HepG2 (cell line): ENCODE measurements around the gene PPM1H. TPM values are rescaled to one million over a fixed set of nuclear protein-coding genes. Genes with fewer than 3 reads are reported as not detected.

ENCODE experiments used
- ARID5B ChIP-seq: IDR thresholded peaks from 2 replicates; pipeline ENCODE4 v1.4.0; 2020; ENCODE audit warnings: mild to moderate bottlenecking, missing genetic modification reagents
- CBX2 ChIP-seq, 2 experiments: fragments of 200-600 bp in 1 of 2; sonication (generic); formaldehyde crosslinking in 1 of 2; IDR thresholded peaks; 2 replicates each; pipeline versions ENCODE4 v1.7.0 to v1.8.1; 2018 to 2022; ENCODE audit warnings: low read depth in 2 of 2, low read length in 1 of 2, mild to moderate bottlenecking in 1 of 2, missing genetic modification reagents in 1 of 2
- ELF3 ChIP-seq: IDR thresholded peaks from 2 replicates; pipeline ENCODE4 v1.6.1; 2016; ENCODE audit warnings: missing genetic modification reagents, missing compliant biosample characterization
- EP300 ChIP-seq, 3 experiments: sonication (generic) in 1 of 3; formaldehyde crosslinking in 1 of 3; IDR thresholded peaks; 2 replicates each; pipeline versions ENCODE4 v1.5.1 to v1.6.1; 2011 to 2020; ENCODE audit warnings: low read depth in 2 of 3, low read length in 2 of 3, borderline replicate concordance in 1 of 3, improper control_type of control experiment in 1 of 3, mild to moderate bottlenecking in 1 of 3, missing genetic modification reagents in 1 of 3, moderate library complexity in 1 of 3
- HDAC2 ChIP-seq: sonication (generic); formaldehyde crosslinking; IDR thresholded peaks from 2 replicates; pipeline ENCODE4 v1.4.0; 2020; ENCODE audit warnings: missing genetic modification reagents
- HNF4G ChIP-seq, 2 experiments: sonication (generic) in 1 of 2; formaldehyde crosslinking in 1 of 2; IDR thresholded peaks; 2 replicates each; pipeline versions ENCODE4 v1.4.0 to v1.6.1; 2011 to 2020; ENCODE audit warnings: borderline replicate concordance in 2 of 2, low read depth in 2 of 2, mild to moderate bottlenecking in 2 of 2, low read length in 1 of 2, missing genetic modification reagents in 1 of 2, moderate library complexity in 1 of 2
- KDM6A ChIP-seq: IDR thresholded peaks from 2 replicates; pipeline ENCODE4 v1.6.1; 2016; ENCODE audit warnings: low read depth
- MLLT10 ChIP-seq: sonication (generic); formaldehyde crosslinking; IDR thresholded peaks from 2 replicates; pipeline ENCODE4 v1.4.0; 2020; ENCODE audit warnings: missing genetic modification reagents
- MYC ChIP-seq: sonication (generic); formaldehyde crosslinking; IDR thresholded peaks from 2 replicates; pipeline ENCODE4 v1.9.0; 2021; ENCODE audit warnings: missing genetic modification reagents, borderline replicate concordance
- NR2F2 ChIP-seq: IDR thresholded peaks from 2 replicates; pipeline ENCODE4 v1.6.1; 2012; ENCODE audit warnings: low read depth, inconsistent platforms, borderline replicate concordance
- ONECUT2 ChIP-seq: sonication (generic); formaldehyde crosslinking; IDR thresholded peaks from 2 replicates; pipeline ENCODE4 v1.4.0; 2020; ENCODE audit warnings: missing genetic modification reagents
- PHF21A ChIP-seq: sonication (generic); formaldehyde crosslinking; IDR thresholded peaks from 2 replicates; pipeline ENCODE4 v1.5.0; 2020; ENCODE audit warnings: mild to moderate bottlenecking, missing genetic modification reagents
- POGZ ChIP-seq: sonication (generic); formaldehyde crosslinking; IDR thresholded peaks from 2 replicates; pipeline ENCODE4 v1.4.0; 2020; ENCODE audit warnings: mild to moderate bottlenecking, missing genetic modification reagents
- RARA ChIP-seq: IDR thresholded peaks from 2 replicates; pipeline ENCODE4 v1.6.1; 2016; ENCODE audit warnings: missing genetic modification reagents, missing compliant biosample characterization
- RXRA ChIP-seq: sonication (generic); formaldehyde crosslinking; IDR thresholded peaks from 2 replicates; pipeline ENCODE4 v1.5.1; 2020; ENCODE audit warnings: missing genetic modification reagents
- SALL1 ChIP-seq: sonication (generic); formaldehyde crosslinking; IDR thresholded peaks from 2 replicates; pipeline ENCODE4 v1.8.0; 2022; ENCODE audit warnings: mild to moderate bottlenecking, missing genetic modification reagents
- SIX1 ChIP-seq: sonication (generic); formaldehyde crosslinking; IDR thresholded peaks from 2 replicates; pipeline ENCODE4 v1.4.0; 2020; ENCODE audit warnings: missing genetic modification reagents, borderline replicate concordance
- SOX13 ChIP-seq, 3 experiments: fragments of 450-650 bp in 1 of 3; sonication (generic) in 1 of 3; formaldehyde crosslinking in 1 of 3; IDR thresholded peaks in 2 of 3; conservative IDR thresholded peaks in 1 of 3; 2 replicates each; pipeline versions ENCODE4 v1.5.0 to v1.6.1; 2016 to 2020; ENCODE audit warnings: antibody characterized with exemption in 1 of 3, mild to moderate bottlenecking in 1 of 3, missing compliant biosample characterization in 1 of 3, missing genetic modification reagents in 1 of 3, moderate library complexity in 1 of 3
- SOX5 ChIP-seq: IDR thresholded peaks from 2 replicates; pipeline ENCODE4 v1.6.1; 2016; ENCODE audit warnings: borderline replicate concordance
- TOE1 ChIP-seq: sonication (generic); formaldehyde crosslinking; IDR thresholded peaks from 2 replicates; pipeline ENCODE4 v1.4.0; 2020; ENCODE audit warnings: mild to moderate bottlenecking, missing genetic modification reagents
- ZNF292 ChIP-seq: sonication (generic); formaldehyde crosslinking; IDR thresholded peaks from 2 replicates; pipeline ENCODE4 v1.8.1; 2022; ENCODE audit warnings: mild to moderate bottlenecking, low read depth, missing genetic modification reagents, borderline replicate concordance
- ZNF3 ChIP-seq: IDR thresholded peaks from 2 replicates; pipeline ENCODE4 v1.7.0; 2017; ENCODE audit warnings: inconsistent platforms
- ZNF614 ChIP-seq: IDR thresholded peaks from 2 replicates; pipeline ENCODE4 v1.6.1; 2018; ENCODE audit warnings: missing biosample characterization, missing genetic modification reagents, inconsistent platforms, borderline replicate concordance
- ZNF776 ChIP-seq: sonication (generic); formaldehyde crosslinking; IDR thresholded peaks from 2 replicates; pipeline ENCODE4 v1.4.0; 2020; ENCODE audit warnings: mild to moderate bottlenecking, missing genetic modification reagents
- ZNF878 ChIP-seq: sonication (generic); formaldehyde crosslinking; IDR thresholded peaks from 2 replicates; pipeline ENCODE4 v1.8.1; 2023; ENCODE audit warnings: mild to moderate bottlenecking, missing genetic modification reagents, moderate library complexity
- polyA plus RNA-seq, 8 experiments: library from polyadenylated mRNA; depleted of rRNA in 3 of 8; stranded (reverse) in 7 of 8; unstranded in 1 of 8; fragments of >200 nt; fragmentation: Illumina TruSeq in 4 of 8; extraction: Trizol in 4 of 8; gene quantifications; 2 replicates each; pipeline versions ENCODE4 v1.2.1 to v1.2.3, GENCODE V29; 2011 to 2016; ENCODE audit warnings: low read depth in 4 of 8, missing spikeins in 1 of 8, mixed read lengths in 1 of 8; ENCODE audit not compliant: insufficient read depth in 1 of 8
- total RNA-seq, 5 experiments: library from RNA; depleted of rRNA; stranded (reverse); fragments of >200 nt; fragmentation: Illumina TruSeq; extraction: Trizol; gene quantifications; 2 replicates each; pipeline ENCODE4 v1.2.3, GENCODE V29; 2016; ENCODE audit warnings: low read depth in 1 of 5

PPM1H gene
- total and polyA plus RNA-seq, 2 of the 13 experiments (the other 11 are each of a cell fraction or from before 2014, with no cell fraction given), result 29.1 to 38.1 TPM

- TF ChIP-seq SOX13 (IDR thresholded peaks at IDR 0.05), result no peak
- peak in 1 of 2 experiments; percentile 69; a peak in 1 of 4 replicates for TF ChIP-seq SOX13 (CRISPR knock-in tag; conservative IDR thresholded peaks at IDR 0.05 in 1 of 2, IDR thresholded peaks at IDR 0.05 in 1 of 2)
- TF ChIP-seq ZNF292, result peak; percentile 63; the same call in 1 of the 2 replicates
- no peak for TF ChIP-seq ONECUT2 (CRISPR knock-in tag)
- TF ChIP-seq HNF4G (IDR thresholded peaks at IDR 0.05; ENCODE audit: borderline replicate concordance, low read depth, low read length), result 0 out of 2 replicates have a peak, but pooled peaks have one; percentile 20
- no peak for TF ChIP-seq HNF4G (CRISPR knock-in tag; IDR thresholded peaks at IDR 0.05; ENCODE audit: borderline replicate concordance, low read depth)
- 0 out of 2 replicates have a peak, but pooled peaks have one; percentile 49 for TF ChIP-seq PHF21A (CRISPR knock-in tag)
- TF ChIP-seq HDAC2, result peak; percentile 74; the same call in 1 of the 2 replicates
- peak; percentile 72 for TF ChIP-seq SOX5 (CRISPR knock-in tag)
- no peak for TF ChIP-seq CBX2 (IDR thresholded peaks at IDR 0.05; ENCODE audit: low read depth, low read length)
- no peak for TF ChIP-seq CBX2 (CRISPR knock-in tag; IDR thresholded peaks at IDR 0.05; ENCODE audit: low read depth)
- TF ChIP-seq EP300 (IDR thresholded peaks at IDR 0.05; ENCODE audit: low read depth in 2 of 2, low read length in 2 of 2), result peak in 1 of 2 experiments; percentile 71; a peak in 1 of 4 replicates
- no peak for TF ChIP-seq EP300 (CRISPR knock-in tag; IDR thresholded peaks at IDR 0.05; ENCODE audit: borderline replicate concordance)
- TF ChIP-seq POGZ (CRISPR knock-in tag), result peak; percentile 43; the same call in 1 of the 2 replicates
- TF ChIP-seq SALL1 (CRISPR knock-in tag), result peak; percentile 24; the same call in 1 of the 2 replicates
- no peak for TF ChIP-seq MLLT10
- TF ChIP-seq ZNF776, result no peak
- TF ChIP-seq ZNF3, result no peak
- TF ChIP-seq ELF3, result 0 out of 2 replicates have a peak, but pooled peaks have one; percentile 14
- TF ChIP-seq ZNF614, result peak; percentile 68
- TF ChIP-seq MYC (CRISPR knock-in tag), result no peak
- no peak for TF ChIP-seq RXRA
- 0 out of 2 replicates have a peak, but pooled peaks have one; percentile 42 for TF ChIP-seq KDM6A (CRISPR knock-in tag)
- TF ChIP-seq TOE1 (CRISPR knock-in tag), result 0 out of 2 replicates have a peak, but pooled peaks have one; percentile 35
- 0 out of 2 replicates have a peak, but pooled peaks have one; percentile 41 for TF ChIP-seq NR2F2
- TF ChIP-seq ZNF878 (CRISPR knock-in tag), result no peak; the same call in 1 of the 2 replicates
- peak; percentile 90; the same call in 1 of the 2 replicates for TF ChIP-seq SIX1 (CRISPR knock-in tag)
- peak; percentile 25; the same call in 1 of the 2 replicates for TF ChIP-seq RARA (CRISPR knock-in tag)
- peak; percentile 87 for TF ChIP-seq ARID5B (CRISPR knock-in tag)
These were observed 22.4 kb upstream of the PPM1H start (continued) for GRCh38 chr12:62957233-62957953.
